GM12875 (cell line): ENCODE data around the gene TMEM134.
"Not testable (repeated sequence)": the region's sequence is repeated elsewhere in the genome, so short reads cannot be mapped to it uniquely, and the experiment has no call there.

Experiments used
- H3K4me3 ChIP-seq: one replicate; pipeline ENCODE4 v1.5.1; 2011; ENCODE audit warnings: low read depth, low read length, control low read depth
- CTCF ChIP-seq: IDR thresholded peaks from 2 replicates; pipeline ENCODE4 v1.5.1; 2011; ENCODE audit warnings: low read depth, mild to moderate bottlenecking, control low read depth, inconsistent platforms, low read length, moderate library complexity, borderline replicate concordance; ENCODE audit not compliant: insufficient read depth

Gene TMEM134, protein sequence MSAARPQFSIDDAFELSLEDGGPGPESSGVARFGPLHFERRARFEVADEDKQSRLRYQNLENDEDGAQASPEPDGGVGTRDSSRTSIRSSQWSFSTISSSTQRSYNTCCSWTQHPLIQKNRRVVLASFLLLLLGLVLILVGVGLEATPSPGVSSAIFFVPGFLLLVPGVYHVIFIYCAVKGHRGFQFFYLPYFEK

GRCh38 chr11:67468759-67469507, at the start of gene TMEM134:
TMEM134 (minus strand) TSS chr11:67469251; CDS start chr11:67469192, 59 bp downstream.
- peak; percentile 66 for TF ChIP-seq CTCF
- peak within 1 kb of the TSS; percentile 88 for H3K4me3 ChIP-seq

DNA sequence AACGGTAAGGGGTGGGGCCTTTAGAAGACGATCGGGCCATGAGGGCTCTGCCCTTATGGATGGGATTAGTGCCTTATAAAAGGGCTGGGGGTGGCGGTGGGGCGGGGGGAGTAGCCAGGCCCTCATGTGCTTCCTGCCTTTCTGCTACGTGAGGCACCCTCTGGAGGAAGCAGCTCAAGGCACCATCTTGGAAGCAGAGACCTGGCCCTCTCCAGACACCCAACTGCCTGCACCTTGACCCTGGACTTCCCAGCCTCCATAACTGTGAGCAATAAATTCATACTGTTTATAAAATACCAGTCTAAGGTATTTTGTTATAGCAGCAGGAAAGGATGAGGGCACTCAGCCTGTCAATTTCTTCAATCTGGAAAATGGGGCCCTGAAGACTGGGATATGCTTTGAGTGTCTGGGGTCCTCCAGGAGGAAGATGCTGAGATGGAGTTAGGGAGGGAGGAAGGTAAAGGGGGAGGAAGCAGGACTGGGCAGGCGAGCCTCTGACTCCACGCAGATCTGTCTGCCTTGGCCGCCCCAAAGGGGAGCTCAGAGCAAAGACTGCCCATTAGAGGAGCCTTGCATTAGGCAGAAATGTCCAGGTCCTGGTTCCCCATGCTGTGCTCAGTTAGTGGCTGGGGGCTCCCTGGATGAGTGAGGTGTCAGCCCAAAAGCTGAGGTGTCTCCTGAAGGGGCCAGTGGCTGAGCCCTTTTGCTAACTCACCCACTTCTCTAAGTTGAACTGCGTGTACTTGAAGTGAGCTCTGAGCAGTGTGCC, 48.9 kb upstream of the TMEM134 start:
- no peak overlapping the region for H3K4me3 ChIP-seq
- no peak for TF ChIP-seq CTCF

DNA sequence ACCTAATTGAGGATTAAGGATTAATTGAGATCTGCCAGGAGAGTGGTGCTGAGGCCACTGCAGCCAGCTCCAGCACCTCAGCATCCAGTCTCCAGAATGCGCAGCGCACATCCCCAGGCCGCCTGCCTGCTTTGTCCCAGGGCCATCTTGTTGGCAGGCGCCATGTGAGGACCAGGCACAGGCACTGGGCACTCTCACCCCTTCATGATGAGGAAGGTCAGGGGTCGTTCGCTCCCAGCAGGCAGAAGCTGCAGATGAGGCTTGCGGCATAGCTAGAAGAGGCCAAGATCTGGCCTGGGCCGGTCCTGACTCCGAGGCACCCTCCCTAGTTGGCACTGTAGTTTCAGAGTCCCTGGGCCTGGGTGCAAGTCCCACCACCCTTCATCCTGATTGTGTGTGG, 47.8 kb upstream of the TMEM134 start:
- no peak for TF ChIP-seq CTCF
- H3K4me3 ChIP-seq, result no peak overlapping the region

DNA sequence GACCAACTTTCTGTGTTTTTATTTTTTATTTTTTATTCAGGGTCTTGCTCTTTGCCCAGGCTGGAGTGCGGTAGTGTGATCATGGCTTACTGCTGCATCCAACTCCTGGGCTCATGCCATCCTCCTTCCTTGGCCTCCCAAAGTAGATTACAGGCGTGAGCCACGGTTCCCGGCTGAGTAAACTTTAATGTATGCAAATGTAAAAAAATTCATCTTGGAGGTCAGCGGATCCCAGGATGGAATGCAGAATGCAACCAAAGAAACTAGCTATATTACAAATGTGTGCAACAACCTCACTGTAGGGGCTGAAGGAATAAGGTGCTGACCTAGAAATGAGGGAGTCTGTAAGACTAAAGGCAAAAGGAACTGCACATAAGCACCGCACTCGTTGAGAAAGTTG, 45.1 kb upstream of the TMEM134 start:
- no peak overlapping the region for H3K4me3 ChIP-seq
- TF ChIP-seq CTCF, result no peak

DNA sequence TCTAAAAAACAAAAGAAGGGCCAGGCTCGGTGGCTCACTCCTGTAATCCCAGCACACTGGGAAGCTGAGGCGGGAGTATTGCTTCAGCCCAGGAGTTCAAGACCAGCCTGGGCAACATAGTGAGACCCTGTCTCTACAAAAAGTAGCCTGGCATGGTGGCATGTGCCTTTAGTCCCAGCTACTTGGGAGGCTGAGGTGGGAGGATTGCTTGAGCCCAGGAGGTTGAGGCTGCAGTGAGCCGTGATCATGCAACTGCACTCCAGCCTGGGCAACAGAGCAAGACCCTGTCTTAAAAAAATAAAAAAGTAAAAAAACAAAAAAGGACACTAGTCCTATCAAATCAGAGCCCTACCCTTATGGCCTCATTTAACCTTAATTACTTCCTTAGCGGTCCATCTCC, 42.5 kb upstream of the TMEM134 start:
- H3K4me3 ChIP-seq, result not testable (repeated sequence)

GRCh38 chr11:67510023-67510345, 40.9 kb upstream of the TMEM134 start:
- no peak for TF ChIP-seq CTCF
- no peak overlapping the region for H3K4me3 ChIP-seq

- H3K4me3 ChIP-seq, result peak overlapping the region; percentile 100
- TF ChIP-seq CTCF, result no peak
These were observed 39.6 kb upstream of the TMEM134 start for GRCh38 chr11:67508486-67509121.
